ENCODE data around the gene PPP1R12B.
"Not testable (repeated sequence)": the region's sequence is repeated elsewhere in the genome, so short reads cannot be mapped to it uniquely, and the experiment has no call there.

GRCh38 chr1:202398439-202398838 is 49.9 kb downstream of the PPP1R12B start:
- not testable (repeated sequence) for TF ChIP-seq CTCF (IDR thresholded peaks at IDR 0.05; ENCODE audit: borderline replicate concordance, extremely low read depth, low read length, poor library complexity, severe bottlenecking); EZH2 (IDR thresholded peaks at IDR 0.05; ENCODE audit: borderline replicate concordance, low read depth, low read length, severe bottlenecking)
